Right cardiac atrium (tissue), 5 donors: ENCODE measurements around the gene SIT1. TPM values are rescaled to one million over a fixed set of nuclear protein-coding genes. Genes with fewer than 3 reads are reported as not detected.
"Not testable (repeated sequence)": the region's sequence is repeated elsewhere in the genome, so short reads cannot be mapped to it uniquely, and the experiment has no call there.

Experiments used
- ATAC-seq, 2 donors: fragments of 200-7000 bp; cut with Tn5 transposase; one replicate each; pipeline versions ENCODE4 v1.8.0 to v1.9.1; 2020; ENCODE audit warnings: moderate library complexity in 2 of 2, mild to moderate bottlenecking in 1 of 2
- DNase-seq, 3 donors: peaks; one replicate each; pipeline ENCODE4 v3.0.0-alpha.2; 2020
- H3K27ac ChIP-seq: one replicate; pipeline ENCODE4 v1.5.1; 2013; ENCODE audit warnings: mild to moderate bottlenecking, low read length, control low read depth, moderate library complexity
- H3K27me3 ChIP-seq: one replicate; pipeline ENCODE4 v1.6.1; 2013; ENCODE audit not compliant: control insufficient read depth, insufficient read depth
- H3K4me1 ChIP-seq: one replicate; pipeline ENCODE4 v1.6.1; 2013; ENCODE audit warnings: low read length; ENCODE audit not compliant: control insufficient read depth, insufficient read depth
- H3K4me3 ChIP-seq: one replicate; pipeline ENCODE4 v1.5.1; 2013; ENCODE audit warnings: low read length, control low read depth
- H3K9me3 ChIP-seq: one replicate; pipeline ENCODE4 v1.6.1; 2013; ENCODE audit warnings: low read length; ENCODE audit not compliant: control insufficient read depth
- WGBS: extraction: QIAGEN DNeasy Blood & Tissue Kit; methylation state at CpG from one replicate; pipeline ENCODE4 v1.1.7; 2013; 5-methylcytosine and 5-hydroxymethylcytosine counted together
- intact Hi-C, 4 donors: fragments of 100-400 bp; cut with DNase I; formaldehyde crosslinking; loops; one replicate each; pipeline versions ENCODE4 v1.11.0 to v1.14.0; 2022 to 2023
- polyA plus RNA-seq: library from polyadenylated mRNA; stranded (reverse); fragments of 200-250 nt; gene quantifications from one replicate; pipeline ENCODE4 v1.2.3, GENCODE V29; 2013
- total RNA-seq, 4 donors: library from RNA; stranded (reverse); fragmentation: NEBNext Ultra II Directional; extraction: Animal tissue kit (Norgen Biotek cat#: 25700); gene quantifications; one replicate each; pipeline ENCODE4 v1.2.1, GENCODE V29; 2021
- donor health status: healthy with polysubstance abuse.
- donor health status: DM: no; HTN: yes; CAD: no.
- donor health status: DM: no; HTN: no; CAD: no.
- donor health status: DM: no; HTN: yes; CAD: no; lungs with severe emphysema.
- donor health status: DM: yes; HTN: yes; CAD: no.

The SIT1 gene
- total and polyA plus RNA-seq, 5 donors: 0.14 to 1.5 (median 0.26) TPM; not detected in 2

DNA sequence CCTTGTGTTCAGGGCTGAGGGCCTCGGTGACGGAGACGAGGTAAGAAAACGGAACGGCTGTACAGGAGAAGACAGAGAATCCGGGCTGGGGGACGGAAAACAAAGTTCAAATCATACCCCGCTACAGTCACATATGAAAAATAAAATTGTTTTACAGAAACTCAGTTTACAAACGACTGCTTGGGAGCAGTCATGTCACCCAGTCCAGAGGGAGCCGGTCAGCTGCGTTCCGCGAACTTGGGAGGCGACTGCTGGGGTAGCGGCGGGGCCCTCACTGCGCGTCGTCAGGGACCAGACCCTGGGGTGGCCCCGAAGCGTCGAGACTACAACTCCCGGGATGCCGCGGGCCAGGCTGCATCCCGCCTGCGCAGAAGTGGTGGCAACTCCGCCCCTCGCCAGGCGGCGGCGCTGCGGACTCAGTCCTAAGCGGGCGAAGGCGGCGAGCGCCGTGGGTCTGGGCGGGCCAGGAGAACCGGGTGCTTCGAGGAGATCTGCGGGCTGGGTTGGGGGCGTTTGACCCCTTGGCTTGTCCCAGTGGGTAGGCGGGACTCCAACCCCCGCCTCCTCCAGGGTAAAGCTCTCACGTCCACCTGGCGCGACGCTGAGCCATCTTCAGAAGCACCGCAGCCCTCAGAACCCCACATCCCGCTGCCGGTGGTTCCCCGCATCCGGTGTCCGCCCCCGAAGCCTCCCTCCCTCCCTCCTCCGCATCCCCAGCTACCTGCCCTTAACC is 4.0 kb downstream of the SIT1 start:
- peak overlapping the region; percentile 69 for H3K27ac ChIP-seq
- WGBS: under 1% methylated on average over 58 of the region's 58 CpGs
- H3K9me3 ChIP-seq: no peaks in the 10 kb centered on the region
- DNase-seq (peak; percentile 93 to 98 (median 97)), ATAC-seq (peak; percentile 96)
- peaks cover 4% of the 10 kb centered on the region for H3K4me1 ChIP-seq
- peak overlapping the region; percentile 59 for H3K4me3 ChIP-seq
- H3K27me3 ChIP-seq: no peaks in the 10 kb centered on the region
- intact Hi-C loops: loop anchor here in 1 of 4 donors (10.0 kb wide), 1 partner anchor 178 kb away; the partner anchor contains the start of genes FAM221B and TMEM8B

DNA sequence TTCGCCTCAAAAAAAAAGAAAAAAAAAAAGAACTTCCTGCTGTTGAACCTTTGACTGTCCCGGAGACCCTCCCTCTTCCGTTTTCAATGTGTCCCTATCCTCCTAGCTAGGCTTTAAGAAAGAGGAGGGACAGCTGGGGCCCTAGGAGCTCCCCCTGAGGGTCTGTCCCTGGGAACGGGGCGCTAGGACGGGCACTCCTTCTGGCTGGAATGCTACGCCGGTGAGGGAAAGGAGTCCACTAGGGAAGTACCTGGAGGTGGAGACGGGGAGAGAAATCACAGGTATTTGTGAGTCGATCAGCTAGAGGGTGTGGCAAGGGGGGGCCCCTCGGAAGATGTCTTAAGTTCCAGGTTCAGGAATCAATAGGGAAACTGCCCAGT is 4.6 kb downstream of the SIT1 start:
- Histone ChIP-seq H3K4me3 (peak overlapping the region; percentile 59), H3K9me3 (no peaks in the 10 kb centered on the region), H3K27ac (peak overlapping the region; percentile 69), H3K27me3 (no peaks in the 10 kb centered on the region), H3K4me1 (peaks cover 4% of the 10 kb centered on the region)
- DNase-seq (peak in 1 of 3 donors; percentile 67), ATAC-seq (peak; percentile 28 to 31)
- intact Hi-C loops: loop anchor here in 1 of 4 donors (10.0 kb wide), 1 partner anchor 179 kb away; the partner anchor contains the start of genes FAM221B and TMEM8B
- 2% methylated on average over 11 of the region's 11 CpGs for WGBS

DNA sequence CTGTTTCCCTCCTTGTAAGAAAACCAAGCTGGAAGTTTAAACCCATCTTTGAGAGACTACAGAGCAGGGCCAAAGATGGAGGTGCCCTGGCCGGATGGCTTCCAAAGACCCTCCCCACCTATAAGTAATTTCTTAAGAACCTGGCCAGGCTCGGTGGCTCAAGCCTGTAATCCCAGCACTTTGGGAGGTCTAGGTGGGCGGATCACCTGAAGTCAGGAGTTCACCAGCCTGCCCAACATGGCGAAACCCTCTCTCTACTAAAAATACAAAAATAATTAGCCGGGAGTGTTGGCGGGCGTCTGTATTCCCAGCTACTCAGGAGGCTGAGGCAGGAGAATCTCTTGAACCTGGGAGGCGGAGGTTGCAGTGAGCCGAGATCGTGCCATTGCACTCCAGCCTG is 5.0 kb downstream of the SIT1 start:
- H3K4me1 ChIP-seq, H3K27ac ChIP-seq, H3K9me3 ChIP-seq, H3K27me3 ChIP-seq, DNase-seq, ATAC-seq: not testable (repeated sequence)
- WGBS: 47% methylated on average over 10 of the region's 10 CpGs
- intact Hi-C loops: loop anchor here in 1 of 4 donors (10.0 kb wide), 1 partner anchor 179 kb away; the partner anchor contains the start of genes FAM221B and TMEM8B
- H3K4me3 ChIP-seq: peak overlapping the region; percentile 59

DNA sequence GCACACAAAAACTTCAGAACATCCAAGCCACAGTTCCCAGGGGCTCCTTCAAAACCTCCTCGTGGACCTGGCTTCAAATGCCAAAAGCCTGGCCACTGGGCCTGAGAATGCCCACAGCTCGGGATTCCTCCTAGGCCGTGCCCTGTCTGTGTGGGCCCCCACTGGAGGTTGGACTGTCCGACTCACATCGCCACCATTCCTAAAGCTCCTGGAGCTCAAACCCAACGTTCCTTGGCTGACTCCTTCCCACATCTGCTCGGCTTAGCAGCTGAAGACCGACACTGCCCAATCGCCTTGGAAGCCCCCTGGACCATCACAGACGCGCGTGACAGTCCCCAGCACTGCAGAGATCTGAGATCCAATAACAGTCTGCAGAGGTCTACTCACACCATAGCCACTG is 7.7 kb downstream of the SIT1 start:
- 93% methylated on average over 12 of the region's 12 CpGs for WGBS
- Histone ChIP-seq H3K9me3 (no peaks in the 10 kb centered on the region), H3K4me1 (peaks cover 4% of the 10 kb centered on the region), H3K27me3 (no peaks in the 10 kb centered on the region), H3K27ac (no peak overlapping the region), H3K4me3 (no peak overlapping the region)
- intact Hi-C loops: loop anchor here in 1 of 4 donors (10.0 kb wide), 1 partner anchor 182 kb away; the partner anchor contains the start of genes FAM221B and TMEM8B
- ATAC-seq: no peak
- no peak for DNase-seq

DNA sequence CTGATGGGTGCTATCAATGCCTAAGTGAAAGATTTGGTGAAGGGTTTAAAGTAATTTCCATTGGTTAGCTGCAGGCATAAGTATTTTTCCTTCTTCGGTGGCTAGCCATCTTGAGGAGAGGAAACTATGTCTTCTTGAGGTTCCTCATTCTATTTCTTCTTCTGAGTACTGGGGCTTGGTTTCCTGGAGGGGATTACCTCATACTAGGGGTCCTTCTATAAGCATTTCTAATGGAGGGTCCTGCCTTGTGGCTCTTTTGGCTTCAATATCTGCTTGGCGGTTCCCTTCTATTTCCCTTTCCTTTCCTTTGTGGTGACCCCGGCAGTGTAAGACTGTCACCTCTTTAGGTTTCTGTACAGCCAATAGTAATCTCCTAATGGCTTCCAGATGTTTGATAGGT is 9.3 kb downstream of the SIT1 start:
- not testable (repeated sequence) for H3K9me3 ChIP-seq, H3K4me1 ChIP-seq, H3K4me3 ChIP-seq, ATAC-seq, DNase-seq, H3K27ac ChIP-seq, H3K27me3 ChIP-seq
- intact Hi-C loops: loop anchor here in 1 of 4 donors (10.0 kb wide), 1 partner anchor 183 kb away; the partner anchor contains the start of genes FAM221B and TMEM8B
- WGBS: 92% methylated on average over 3 of the region's 3 CpGs

DNA sequence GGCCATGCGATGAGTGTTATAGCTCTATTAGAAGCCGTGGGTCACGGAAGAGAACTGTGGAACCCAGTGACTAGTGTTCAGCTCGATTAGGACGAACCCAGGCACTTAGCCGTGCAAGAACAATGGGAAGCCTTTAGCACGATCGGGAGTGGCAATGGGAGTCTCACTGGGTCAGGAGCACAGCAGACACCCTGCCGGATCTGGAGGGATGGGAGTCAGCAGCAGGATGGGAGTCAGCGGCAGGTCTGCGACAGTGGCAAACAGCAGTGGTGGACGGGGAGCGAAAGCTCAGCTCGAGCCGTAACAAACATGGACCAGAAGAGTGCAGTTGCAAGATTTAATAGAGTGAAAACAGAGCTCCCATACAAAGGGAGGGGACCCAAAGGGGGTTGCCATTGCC is 10.3 kb downstream of the SIT1 start:
- H3K9me3 ChIP-seq, H3K4me3 ChIP-seq, H3K27me3 ChIP-seq, ATAC-seq, H3K27ac ChIP-seq, H3K4me1 ChIP-seq, DNase-seq: not testable (repeated sequence)
- intact Hi-C loops: loop anchor here in 1 of 4 donors (10.0 kb wide), 1 partner anchor 184 kb away; the partner anchor contains the start of genes FAM221B and TMEM8B
- WGBS: 98% methylated on average over 15 of the region's 15 CpGs

DNA sequence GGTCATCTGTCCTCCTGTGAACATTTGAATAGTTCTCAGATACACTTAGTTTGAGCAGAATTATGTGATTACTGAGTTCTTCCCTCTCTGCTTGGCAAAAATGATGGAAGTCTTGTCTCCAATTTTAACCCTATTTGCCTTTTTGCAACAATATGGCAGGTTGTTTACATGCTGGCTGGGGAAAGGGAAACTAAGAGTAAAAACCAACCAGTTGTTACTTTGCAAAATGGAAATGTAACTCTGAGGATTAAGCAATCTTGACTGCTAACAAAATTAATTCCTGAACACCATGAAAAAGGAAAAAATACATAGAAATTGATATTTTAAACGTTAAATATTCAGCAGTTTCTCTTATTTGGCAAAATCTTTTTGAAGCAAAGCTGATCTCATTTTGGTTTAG is 11.1 kb downstream of the SIT1 start:
- no peaks in the 10 kb centered on the region for H3K27me3 ChIP-seq
- H3K9me3 ChIP-seq: no peaks in the 10 kb centered on the region
- H3K4me1 ChIP-seq: no peaks in the 10 kb centered on the region
- no peak overlapping the region for H3K27ac ChIP-seq
- no peak overlapping the region for H3K4me3 ChIP-seq
- WGBS: 89% methylated on average over 1 of the region's 1 CpG
- DNase-seq (no peak), ATAC-seq (no peak)
- intact Hi-C loops: loop anchor here in 1 of 4 donors (10.0 kb wide), 1 partner anchor 185 kb away; the partner anchor contains the start of genes FAM221B and TMEM8B

DNA sequence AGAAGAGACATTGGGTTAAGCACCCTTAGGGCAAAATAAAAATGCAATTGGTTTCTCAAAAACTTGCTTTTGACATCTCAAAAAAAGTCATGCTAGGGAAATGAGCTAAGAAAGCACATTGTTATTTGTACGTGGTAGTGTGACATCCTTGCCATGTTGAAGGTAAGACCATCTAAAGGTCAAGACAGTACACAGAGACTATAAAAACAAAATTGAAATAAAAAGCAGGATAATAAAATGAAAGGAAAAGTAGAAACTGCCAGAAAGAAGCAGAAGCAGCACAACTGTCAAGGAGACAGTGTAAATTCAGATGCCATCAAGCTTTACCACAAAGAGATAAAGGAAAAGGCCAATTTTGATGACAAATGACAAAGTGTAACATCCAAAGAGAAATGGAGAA is 11.5 kb downstream of the SIT1 start:
- H3K27ac ChIP-seq, H3K4me3 ChIP-seq, intact Hi-C loops, H3K27me3 ChIP-seq, H3K4me1 ChIP-seq, ATAC-seq, H3K9me3 ChIP-seq, DNase-seq: not testable (repeated sequence)
- 52% methylated on average over 1 of the region's 1 CpG for WGBS

DNA sequence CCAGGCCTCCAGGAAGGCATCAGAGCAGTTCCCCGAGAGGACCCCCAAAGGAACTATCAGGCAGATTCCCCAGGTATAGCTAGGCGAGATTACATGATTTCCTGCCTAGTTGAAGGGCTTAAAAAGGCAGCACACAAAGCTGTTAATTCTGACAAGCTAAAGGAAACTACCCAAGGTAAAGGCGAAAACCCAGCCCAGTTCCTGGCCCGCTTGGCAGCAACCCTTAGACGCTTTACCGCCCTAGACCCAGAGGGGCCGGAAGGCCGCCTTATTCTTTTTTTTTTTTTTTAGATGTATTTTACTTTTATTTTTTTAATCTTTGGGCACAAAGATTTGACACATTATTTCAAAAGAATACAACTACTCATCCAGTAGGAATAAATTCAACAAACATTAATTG is 12.0 kb downstream of the SIT1 start:
- H3K4me3 ChIP-seq, H3K27ac ChIP-seq, DNase-seq, H3K9me3 ChIP-seq, H3K4me1 ChIP-seq, H3K27me3 ChIP-seq, ATAC-seq, intact Hi-C loops: not testable (repeated sequence)
- WGBS: 67% methylated on average over 7 of the region's 8 CpGs

DNA sequence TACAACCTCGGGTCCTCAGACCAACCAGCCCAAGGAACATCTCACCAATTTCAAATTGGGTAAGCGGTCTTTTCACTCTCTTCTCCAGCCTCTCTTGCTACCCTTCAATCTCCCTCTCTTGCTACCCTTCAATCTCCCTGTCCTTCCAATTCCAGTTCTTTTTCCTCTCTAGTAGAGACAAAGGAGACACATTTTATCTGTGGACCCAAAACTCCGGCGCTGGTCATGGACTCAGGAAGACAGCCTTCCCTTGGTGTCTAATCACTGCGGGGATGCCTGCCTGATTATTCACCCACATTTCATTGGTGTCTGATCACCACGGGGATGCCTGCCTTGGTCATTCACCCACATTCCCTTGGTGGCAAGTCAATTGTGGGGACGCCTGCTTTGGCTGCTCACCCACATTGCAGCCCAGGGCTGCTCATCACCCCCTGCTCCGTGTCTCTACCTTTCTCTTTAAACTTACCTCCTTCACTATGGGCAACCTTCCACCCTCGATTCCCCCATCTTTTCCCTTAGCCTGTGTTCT is 13.2 kb downstream of the SIT1 start:
- H3K4me1 ChIP-seq, H3K27ac ChIP-seq, intact Hi-C loops, H3K9me3 ChIP-seq, H3K4me3 ChIP-seq, ATAC-seq, DNase-seq, H3K27me3 ChIP-seq: not testable (repeated sequence)
- WGBS: 96% methylated on average over 9 of the region's 9 CpGs

DNA sequence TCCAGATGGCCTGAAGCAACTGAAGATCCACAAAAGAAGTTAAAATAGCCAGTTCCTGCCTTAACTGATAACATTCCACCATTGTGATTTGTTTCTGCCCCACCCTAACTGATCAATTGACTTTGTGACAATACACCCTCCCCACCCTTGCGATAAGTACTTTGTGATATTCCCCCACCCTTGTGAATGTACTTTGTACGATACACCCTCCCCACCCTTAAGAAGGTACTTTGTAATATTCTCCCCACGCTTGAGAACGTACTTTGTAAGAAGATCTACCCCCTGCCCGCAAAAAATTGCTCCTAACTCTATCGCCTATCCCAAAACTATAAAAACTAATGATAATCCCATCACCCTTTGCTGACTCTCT is 13.9 kb downstream of the SIT1 start:
- H3K4me1 ChIP-seq, ATAC-seq, DNase-seq, intact Hi-C loops, H3K27ac ChIP-seq, H3K27me3 ChIP-seq, H3K4me3 ChIP-seq, H3K9me3 ChIP-seq: not testable (repeated sequence)
- WGBS: 97% methylated on average over 6 of the region's 6 CpGs
